ENCODE measurements around the gene PSME1. TPM values are rescaled to one million over a fixed set of nuclear protein-coding genes. Genes with fewer than 3 reads are reported as not detected.
A peak's percentile ranks its signal among the peaks of the same experiment; 100 is the strongest.

Gene PSME1
- total and polyA plus RNA-seq, 4 donors, result 125 to 311 (median 239) TPM

DNA sequence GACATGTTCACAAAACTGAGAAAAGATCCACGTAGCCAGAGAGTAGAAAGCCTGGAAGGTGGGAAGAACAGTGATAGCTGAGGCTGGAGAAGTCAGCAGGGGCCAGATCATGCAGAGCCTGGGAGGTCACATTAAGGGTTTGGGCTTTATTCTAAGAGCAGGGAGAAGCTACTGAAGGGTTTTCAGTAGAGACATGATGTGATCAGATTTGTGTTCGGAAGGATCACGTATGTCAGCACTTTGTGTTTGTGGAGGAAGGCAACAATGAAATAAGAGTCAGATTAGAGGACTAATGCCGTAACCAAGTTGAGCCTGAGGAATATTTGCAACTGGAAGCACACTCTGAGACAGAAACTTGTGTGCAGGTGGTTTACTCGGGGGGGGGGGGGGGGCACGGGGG, 46.1 kb upstream of the PSME1 start:
- no peak for ATAC-seq (ENCODE audit: insufficient read depth, low FRiP score)
- 82 to 85% methylated on average over 6 of the region's 6 CpGs for WGBS, 2 donors

DNA sequence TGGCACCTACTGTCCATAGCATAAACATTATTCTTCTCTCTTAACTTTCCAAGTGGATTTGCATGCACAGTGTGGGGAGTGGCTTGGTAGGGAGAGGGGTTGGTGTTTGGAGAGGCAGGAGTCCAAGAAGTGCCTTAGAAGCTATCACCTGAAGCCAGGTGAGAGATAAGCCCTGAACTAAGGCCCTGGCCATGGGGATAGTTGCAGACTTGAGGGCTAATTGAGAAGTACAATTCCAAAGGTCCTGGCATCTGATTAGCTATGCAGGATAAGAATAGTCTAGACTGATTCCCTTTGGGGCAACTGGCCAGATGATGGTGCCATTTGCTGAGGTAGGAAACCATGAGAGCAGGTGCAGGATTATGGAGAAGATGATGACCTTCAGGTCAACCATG, 43.9 kb upstream of the PSME1 start:
- no peak overlapping the region for H3K9ac ChIP-seq (ENCODE audit: insufficient read depth in 1 of 2, low read length in 2 of 2)
- DNase-seq (peak in 1 of 3 donors; percentile 32), ATAC-seq (ENCODE audit: insufficient read depth, low FRiP score) (no peak)
- H3K4me3 ChIP-seq, result no peak overlapping the region
- H3K4me1 ChIP-seq (ENCODE audit: control insufficient read depth in 5 of 5, insufficient read depth in 5 of 5, low read length in 5 of 5), result peaks cover 0 to 17% (median 6%) of the 10 kb centered on the region in 5 donors
- H3K27ac ChIP-seq (ENCODE audit: low read depth in 1 of 2, low read length in 1 of 2), result peak overlapping the region in 1 of 2 donors; percentile 38
- no peaks in the 10 kb centered on the region for H3K27me3 ChIP-seq (ENCODE audit: control insufficient read depth in 3 of 3, insufficient read depth in 3 of 3, low read length in 2 of 3)
- no peaks in the 10 kb centered on the region for H3K9me3 ChIP-seq (ENCODE audit: control insufficient read depth in 4 of 4, insufficient read depth in 3 of 4, low read length in 3 of 4)
- no peaks in the 10 kb centered on the region for H3K36me3 ChIP-seq (ENCODE audit: control insufficient read depth in 4 of 4, insufficient read depth in 4 of 4, low read length in 4 of 4)
- TF ChIP-seq, protein P1, sequence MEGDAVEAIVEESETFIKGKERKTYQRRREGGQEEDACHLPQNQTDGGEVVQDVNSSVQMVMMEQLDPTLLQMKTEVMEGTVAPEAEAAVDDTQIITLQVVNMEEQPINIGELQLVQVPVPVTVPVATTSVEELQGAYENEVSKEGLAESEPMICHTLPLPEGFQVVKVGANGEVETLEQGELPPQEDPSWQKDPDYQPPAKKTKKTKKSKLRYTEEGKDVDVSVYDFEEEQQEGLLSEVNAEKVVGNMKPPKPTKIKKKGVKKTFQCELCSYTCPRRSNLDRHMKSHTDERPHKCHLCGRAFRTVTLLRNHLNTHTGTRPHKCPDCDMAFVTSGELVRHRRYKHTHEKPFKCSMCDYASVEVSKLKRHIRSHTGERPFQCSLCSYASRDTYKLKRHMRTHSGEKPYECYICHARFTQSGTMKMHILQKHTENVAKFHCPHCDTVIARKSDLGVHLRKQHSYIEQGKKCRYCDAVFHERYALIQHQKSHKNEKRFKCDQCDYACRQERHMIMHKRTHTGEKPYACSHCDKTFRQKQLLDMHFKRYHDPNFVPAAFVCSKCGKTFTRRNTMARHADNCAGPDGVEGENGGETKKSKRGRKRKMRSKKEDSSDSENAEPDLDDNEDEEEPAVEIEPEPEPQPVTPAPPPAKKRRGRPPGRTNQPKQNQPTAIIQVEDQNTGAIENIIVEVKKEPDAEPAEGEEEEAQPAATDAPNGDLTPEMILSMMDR (IDR thresholded peaks at IDR 0.05; ENCODE audit: control extremely low read depth, extremely low read depth), result no peak

More for the DNA sequence above, 46.1 kb upstream of the PSME1 start:
- H3K4me3 ChIP-seq, result no peak overlapping the region
- no peaks in the 10 kb centered on the region for H3K27me3 ChIP-seq (ENCODE audit: control insufficient read depth in 3 of 3, insufficient read depth in 3 of 3, low read length in 2 of 3)
- TF ChIP-seq, protein P1 (IDR thresholded peaks at IDR 0.05; ENCODE audit: control extremely low read depth, extremely low read depth), result no peak
- no peaks in the 10 kb centered on the region for H3K36me3 ChIP-seq (ENCODE audit: control insufficient read depth in 4 of 4, insufficient read depth in 4 of 4, low read length in 4 of 4)
- DNase-seq, result peak in 1 of 3 donors; percentile 10
- H3K9me3 ChIP-seq (ENCODE audit: control insufficient read depth in 4 of 4, insufficient read depth in 3 of 4, low read length in 3 of 4), result no peaks in the 10 kb centered on the region
- peaks cover 0 to 7% (median 0%) of the 10 kb centered on the region in 5 donors for H3K4me1 ChIP-seq (ENCODE audit: control insufficient read depth in 5 of 5, insufficient read depth in 5 of 5, low read length in 5 of 5)
- H3K9ac ChIP-seq (ENCODE audit: insufficient read depth in 1 of 2, low read length in 2 of 2), result no peak overlapping the region
- no peak overlapping the region for H3K27ac ChIP-seq (ENCODE audit: low read depth in 1 of 2, low read length in 1 of 2)

DNA sequence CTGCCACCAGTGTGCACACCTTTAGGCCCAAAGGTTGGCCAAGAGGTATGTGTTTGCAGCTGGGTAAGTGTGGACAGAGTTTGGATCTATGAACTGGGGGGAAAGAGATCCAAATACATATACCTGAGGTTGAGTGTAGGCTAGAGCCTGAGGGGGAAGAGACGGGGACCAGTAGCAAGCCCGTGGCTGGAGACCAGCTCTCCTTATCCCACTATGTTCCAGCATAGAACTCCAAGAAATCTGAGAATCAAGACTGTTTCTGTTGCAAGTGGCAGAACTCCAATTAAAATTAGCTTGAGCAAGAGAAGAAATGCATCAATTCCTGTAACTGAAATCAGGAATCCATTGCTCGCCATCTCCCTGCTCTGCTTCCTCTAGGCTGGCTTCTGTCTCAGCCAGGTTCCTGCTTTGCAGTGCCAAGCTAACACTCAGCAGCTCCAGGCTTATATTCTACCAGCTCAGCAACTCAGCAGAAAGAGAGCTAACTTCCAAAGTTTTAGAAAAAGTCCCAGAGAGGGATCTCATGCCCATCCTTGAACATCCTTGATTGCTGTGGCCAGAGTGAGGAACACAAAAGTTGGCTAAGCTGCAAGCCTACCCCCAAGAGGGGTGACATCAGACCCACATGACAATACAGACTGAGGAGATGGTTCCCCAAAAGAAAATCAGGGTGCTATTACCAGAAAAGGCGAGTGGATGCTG, 43.3 kb upstream of the PSME1 start:
- H3K36me3 ChIP-seq (ENCODE audit: control insufficient read depth in 4 of 4, insufficient read depth in 4 of 4, low read length in 4 of 4), result no peaks in the 10 kb centered on the region
- DNase-seq (no peak), ATAC-seq (ENCODE audit: insufficient read depth, low FRiP score) (no peak)
- TF ChIP-seq, protein P1 (IDR thresholded peaks at IDR 0.05; ENCODE audit: control extremely low read depth, extremely low read depth), result no peak
- H3K9ac ChIP-seq (ENCODE audit: insufficient read depth in 1 of 2, low read length in 2 of 2), result no peak overlapping the region
- H3K27me3 ChIP-seq (ENCODE audit: control insufficient read depth in 3 of 3, insufficient read depth in 3 of 3, low read length in 2 of 3), result no peaks in the 10 kb centered on the region
- H3K27ac ChIP-seq (ENCODE audit: low read depth in 1 of 2, low read length in 1 of 2), result no peak overlapping the region
- no peaks in the 10 kb centered on the region for H3K9me3 ChIP-seq (ENCODE audit: control insufficient read depth in 4 of 4, insufficient read depth in 3 of 4, low read length in 3 of 4)
- WGBS, 2 donors, result 75 to 87% methylated on average over 4 of the region's 4 CpGs
- peaks cover 0 to 17% (median 6%) of the 10 kb centered on the region in 5 donors for H3K4me1 ChIP-seq (ENCODE audit: control insufficient read depth in 5 of 5, insufficient read depth in 5 of 5, low read length in 5 of 5)
- H3K4me3 ChIP-seq, result no peak overlapping the region
